Hepatocyte (in vitro differentiated cells): ENCODE results near the gene CSNK2B. TPM values are rescaled to one million over a fixed set of nuclear protein-coding genes. Genes with fewer than 3 reads are reported as not detected.

Experiments
- DNase-seq: peaks from one replicate; pipeline ENCODE4 v3.0.0-alpha.2; 2016; ENCODE audit warnings: low spot score
- H2AFZ ChIP-seq: fragments of 200-600 bp; sonication (generic); 2 replicates; pipeline ENCODE4 v1.6.0; 2016; ENCODE audit warnings: antibody characterized with exemption, mild to moderate bottlenecking
- H3K27ac ChIP-seq: fragments of 200-600 bp; sonication (generic); 2 replicates; pipeline ENCODE4 v1.5.1; 2016; ENCODE audit warnings: mild to moderate bottlenecking
- H3K27me3 ChIP-seq: fragments of 200-600 bp; sonication (generic); 2 replicates; pipeline ENCODE4 v1.6.1; 2016
- H3K36me3 ChIP-seq: fragments of 200-600 bp; sonication (generic); replicated peaks from 2 replicates; pipeline ENCODE4 v1.5.1; 2016; ENCODE audit warnings: low read depth; ENCODE audit not compliant: insufficient read depth
- H3K4me1 ChIP-seq: fragments of 200-600 bp; sonication (generic); 2 replicates; pipeline ENCODE4 v1.5.1; 2016; ENCODE audit warnings: mild to moderate bottlenecking, moderate library complexity; ENCODE audit not compliant: insufficient read depth
- H3K4me2 ChIP-seq: fragments of 200-600 bp; sonication (generic); 2 replicates; pipeline ENCODE4 v1.6.0; 2016
- H3K4me3 ChIP-seq: fragments of 200-600 bp; sonication (generic); 2 replicates; pipeline ENCODE4 v1.5.1; 2016; ENCODE audit warnings: mild to moderate bottlenecking
- H3K79me2 ChIP-seq: fragments of 200-600 bp; sonication (generic); 2 replicates; pipeline ENCODE4 v1.6.0; 2017; ENCODE audit warnings: mild to moderate bottlenecking
- H3K9me2 ChIP-seq: fragments of 200-600 bp; sonication (generic); replicated peaks from 2 replicates; pipeline ENCODE4 v1.6.0; 2017; ENCODE audit warnings: mild to moderate bottlenecking; ENCODE audit not compliant: insufficient read depth
- H3K9me3 ChIP-seq: fragments of 200-600 bp; sonication (generic); 2 replicates; pipeline ENCODE4 v1.5.1; 2016; ENCODE audit warnings: low read depth, mild to moderate bottlenecking
- H4K20me1 ChIP-seq: fragments of 200-600 bp; sonication (generic); 2 replicates; pipeline ENCODE4 v1.6.0; 2016; ENCODE audit warnings: mild to moderate bottlenecking; ENCODE audit not compliant: insufficient read depth, poor library complexity, severe bottlenecking
- EZH2 ChIP-seq: fragments of 200-600 bp; sonication (generic); IDR thresholded peaks from 2 replicates; pipeline ENCODE4 v1.6.1; 2016; ENCODE audit warnings: antibody characterized with exemption, mild to moderate bottlenecking, borderline replicate concordance
- EZH2phosphoT487 ChIP-seq: fragments of 200-600 bp; sonication (generic); IDR thresholded peaks from one replicate; pipeline ENCODE4 v1.6.1; 2018; ENCODE audit warnings: antibody characterized with exemption, mild to moderate bottlenecking, low read depth, moderate library complexity; ENCODE audit not compliant: unreplicated experiment, severe bottlenecking
- WGBS: methylation state at CpG from one replicate; pipeline ENCODE4 v1.1.6; 2016; ENCODE audit warnings: low lambda C conversion rate; ENCODE audit errors: missing lambda C conversion rate; 5-methylcytosine and 5-hydroxymethylcytosine counted together
- polyA plus RNA-seq: library from polyadenylated mRNA; unstranded; fragments of >200 nt; fragmentation: Nextera tagmentation; extraction: Ambion mirVana; gene quantifications from 2 replicates; pipeline ENCODE4 v1.2.1, GENCODE V29; 2016
- total RNA-seq: library from RNA; depleted of rRNA; stranded (reverse); fragments of >200 nt; gene quantifications from 2 replicates; pipeline ENCODE4 v1.2.3, GENCODE V29; 2014
- TF ChIP-seq, protein P1 (sequence below): fragments of 200-600 bp; sonication (generic); IDR thresholded peaks from 2 replicates; pipeline ENCODE4 v1.5.1; 2016; ENCODE audit warnings: antibody characterized with exemption, mild to moderate bottlenecking; ENCODE audit not compliant: poor library complexity

Gene CSNK2B
- total and polyA plus RNA-seq, 2 experiments from 2014 or later, result 155 to 181 TPM

DNA sequence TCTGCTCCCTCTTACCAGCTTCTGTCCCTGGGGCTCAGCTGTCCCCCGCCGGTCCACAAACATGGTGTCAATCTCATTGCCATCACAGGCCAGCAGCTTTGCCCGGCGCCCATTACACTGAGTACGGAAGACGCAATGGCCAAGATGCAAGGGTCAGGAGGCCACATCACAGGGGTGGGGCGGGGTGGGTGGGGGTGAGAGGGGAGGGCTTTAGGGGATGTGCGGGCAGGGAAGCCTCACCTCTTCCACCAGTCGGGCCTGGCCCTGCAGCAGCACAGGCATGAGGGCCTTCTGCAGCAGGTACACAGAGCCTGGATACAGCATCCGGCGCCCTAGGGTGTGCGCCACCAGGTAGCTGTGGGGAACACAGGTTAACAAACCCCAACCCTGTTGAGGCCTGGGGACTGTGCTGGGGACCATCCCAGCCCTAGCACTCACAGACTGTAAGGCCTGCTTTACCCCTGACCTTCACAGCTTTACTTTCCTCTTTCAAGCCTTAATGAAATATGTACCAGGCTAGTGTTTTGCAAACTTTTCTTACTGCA lies 25.8 kb downstream of the CSNK2B start:
- H3K36me3 ChIP-seq, result no peaks in the 10 kb centered on the region
- 96% methylated on average over 7 of the region's 12 CpGs for WGBS
- H3K4me3 ChIP-seq, result no peak overlapping the region
- H4K20me1 ChIP-seq, result no peaks in the 10 kb centered on the region
- TF ChIP-seq EZH2phosphoT487 (no peak), EZH2 (no peak)
- TF ChIP-seq, protein P1, sequence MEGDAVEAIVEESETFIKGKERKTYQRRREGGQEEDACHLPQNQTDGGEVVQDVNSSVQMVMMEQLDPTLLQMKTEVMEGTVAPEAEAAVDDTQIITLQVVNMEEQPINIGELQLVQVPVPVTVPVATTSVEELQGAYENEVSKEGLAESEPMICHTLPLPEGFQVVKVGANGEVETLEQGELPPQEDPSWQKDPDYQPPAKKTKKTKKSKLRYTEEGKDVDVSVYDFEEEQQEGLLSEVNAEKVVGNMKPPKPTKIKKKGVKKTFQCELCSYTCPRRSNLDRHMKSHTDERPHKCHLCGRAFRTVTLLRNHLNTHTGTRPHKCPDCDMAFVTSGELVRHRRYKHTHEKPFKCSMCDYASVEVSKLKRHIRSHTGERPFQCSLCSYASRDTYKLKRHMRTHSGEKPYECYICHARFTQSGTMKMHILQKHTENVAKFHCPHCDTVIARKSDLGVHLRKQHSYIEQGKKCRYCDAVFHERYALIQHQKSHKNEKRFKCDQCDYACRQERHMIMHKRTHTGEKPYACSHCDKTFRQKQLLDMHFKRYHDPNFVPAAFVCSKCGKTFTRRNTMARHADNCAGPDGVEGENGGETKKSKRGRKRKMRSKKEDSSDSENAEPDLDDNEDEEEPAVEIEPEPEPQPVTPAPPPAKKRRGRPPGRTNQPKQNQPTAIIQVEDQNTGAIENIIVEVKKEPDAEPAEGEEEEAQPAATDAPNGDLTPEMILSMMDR, result no peak
- peaks cover 6% of the 10 kb centered on the region for H3K4me1 ChIP-seq
- H3K79me2 ChIP-seq, result no peaks in the 10 kb centered on the region
- peak overlapping the region; percentile 94 for H3K27ac ChIP-seq
- no peak for DNase-seq
- H2AFZ ChIP-seq, result no peak overlapping the region
- H3K27me3 ChIP-seq, result no peaks in the 10 kb centered on the region
- no peaks in the 10 kb centered on the region for H3K9me2 ChIP-seq
- no peaks in the 10 kb centered on the region for H3K9me3 ChIP-seq
- H3K4me2 ChIP-seq, result no peak overlapping the region

DNA sequence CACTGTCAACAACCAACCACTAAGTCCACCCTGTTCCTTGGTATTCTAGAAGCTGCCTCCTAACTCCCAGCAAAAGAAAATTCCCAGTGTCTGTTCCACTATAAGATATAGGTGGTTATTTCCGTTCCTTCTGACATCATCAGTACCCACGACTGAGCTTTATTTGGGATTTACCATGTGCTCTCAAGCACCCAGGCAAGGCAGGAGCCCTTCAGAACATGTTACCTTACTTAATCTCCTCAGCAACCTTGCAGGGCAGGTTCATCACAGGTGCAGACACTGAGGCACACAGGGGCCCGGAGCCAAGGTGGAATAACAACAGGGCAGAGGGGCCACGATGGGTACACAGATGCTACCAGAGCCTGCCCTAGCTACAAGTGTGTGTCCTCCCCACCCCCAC lies 26.5 kb downstream of the CSNK2B start:
- H3K4me3 ChIP-seq, result no peak overlapping the region
- no peaks in the 10 kb centered on the region for H4K20me1 ChIP-seq
- WGBS, result 90% methylated on average over 4 of the region's 4 CpGs
- no peaks in the 10 kb centered on the region for H3K9me2 ChIP-seq
- peaks cover 6% of the 10 kb centered on the region for H3K79me2 ChIP-seq
- no peak overlapping the region for H3K4me2 ChIP-seq
- no peak overlapping the region for H3K27ac ChIP-seq
- DNase-seq, result no peak
- H3K36me3 ChIP-seq, result no peaks in the 10 kb centered on the region
- peaks cover 6% of the 10 kb centered on the region for H3K4me1 ChIP-seq
- no peaks in the 10 kb centered on the region for H3K27me3 ChIP-seq
- no peak for TF ChIP-seq EZH2
- no peaks in the 10 kb centered on the region for H3K9me3 ChIP-seq
- no peak overlapping the region for H2AFZ ChIP-seq

DNA sequence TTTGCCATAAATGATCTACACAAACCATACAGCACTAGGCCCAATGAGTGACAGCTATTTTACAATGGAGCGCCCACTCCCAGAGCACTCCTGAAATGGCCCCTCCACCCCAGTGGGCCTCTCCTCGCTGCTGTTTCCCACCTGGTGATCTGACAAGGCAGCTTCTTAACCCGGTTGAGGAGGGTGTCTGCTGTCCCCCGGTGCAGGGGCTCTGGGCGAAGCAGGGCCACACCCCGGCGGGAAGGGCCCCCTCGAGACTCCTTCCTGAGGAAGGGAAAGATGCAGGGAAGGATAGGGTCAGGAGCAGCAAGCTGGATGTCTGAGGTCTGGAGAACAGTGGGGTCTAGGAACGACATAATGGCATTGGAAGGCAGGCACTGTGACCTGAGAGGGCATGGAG lies 27.0 kb downstream of the CSNK2B start:
- Histone ChIP-seq H2AFZ (no peak overlapping the region), H3K9me2 (no peaks in the 10 kb centered on the region), H3K9me3 (no peaks in the 10 kb centered on the region), H3K79me2 (peaks cover 10% of the 10 kb centered on the region), H4K20me1 (no peaks in the 10 kb centered on the region), H3K36me3 (no peaks in the 10 kb centered on the region), H3K4me1 (peaks cover 6% of the 10 kb centered on the region), H3K4me2 (no peak overlapping the region), H3K27ac (no peak overlapping the region), H3K27me3 (no peaks in the 10 kb centered on the region), H3K4me3 (no peak overlapping the region)
- no peak for DNase-seq
- TF ChIP-seq, protein P1, result no peak
- no peak for TF ChIP-seq EZH2phosphoT487
- TF ChIP-seq EZH2, result no peak
- 91% methylated on average over 9 of the region's 9 CpGs for WGBS

DNA sequence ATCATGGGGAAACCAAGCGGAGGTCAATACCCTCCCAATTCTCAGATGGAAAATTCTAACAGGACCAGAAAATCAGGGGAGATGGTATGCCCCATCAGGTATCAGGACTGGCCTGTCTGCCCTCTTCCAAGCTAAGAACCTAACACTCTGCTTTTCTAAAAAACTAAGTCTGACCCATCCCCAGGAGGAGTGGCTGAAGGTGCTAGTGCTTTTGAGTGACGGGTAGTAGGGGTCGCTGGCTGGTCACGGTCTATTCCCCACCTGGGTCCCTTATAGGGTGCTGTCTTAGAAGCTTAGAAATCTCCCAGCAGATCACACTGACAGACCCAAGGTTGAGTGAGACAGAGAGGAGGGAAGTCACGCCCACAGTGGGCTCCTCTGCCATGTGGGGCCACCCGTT lies 27.7 kb downstream of the CSNK2B start:
- Histone ChIP-seq H3K9me3 (no peaks in the 10 kb centered on the region), H3K36me3 (no peaks in the 10 kb centered on the region), H3K9me2 (no peaks in the 10 kb centered on the region), H3K4me2 (no peak overlapping the region), H3K4me3 (no peak overlapping the region), H2AFZ (no peak overlapping the region), H3K4me1 (peaks cover 6% of the 10 kb centered on the region), H3K79me2 (peaks cover 16% of the 10 kb centered on the region), H3K27ac (no peak overlapping the region), H4K20me1 (peaks cover 5% of the 10 kb centered on the region), H3K27me3 (no peaks in the 10 kb centered on the region)
- WGBS, result 95% methylated on average over 6 of the region's 6 CpGs
- TF ChIP-seq, protein P1, result no peak
- TF ChIP-seq EZH2phosphoT487 (no peak), EZH2 (no peak)
- DNase-seq, result no peak
